GM23248 (cell line): ENCODE data around the gene POLD3. TPM values are rescaled to one million over a fixed set of nuclear protein-coding genes. Genes with fewer than 3 reads are reported as not detected.

Experiments used
- DNase-seq: peaks from one replicate; pipeline ENCODE4 v3.0.0-alpha.2; 2015
- H2AFZ ChIP-seq: fragments of 200-600 bp; sonication (generic); 2 replicates; pipeline ENCODE4 v1.6.1; 2016; ENCODE audit warnings: antibody characterized with exemption
- H3F3A ChIP-seq: fragments of 200-600 bp; sonication (generic); 2 replicates; pipeline ENCODE4 v1.6.1; 2016; ENCODE audit warnings: mild to moderate bottlenecking, antibody characterized with exemption, mixed run types; ENCODE audit not compliant: insufficient read depth
- H3K27ac ChIP-seq: fragments of 200-600 bp; sonication (generic); 2 replicates; pipeline ENCODE4 v1.5.1; 2016; ENCODE audit warnings: mild to moderate bottlenecking
- H3K27me3 ChIP-seq: fragments of 200-600 bp; sonication (generic); replicated peaks from 2 replicates; pipeline ENCODE4 v1.6.1; 2016; ENCODE audit warnings: mild to moderate bottlenecking; ENCODE audit not compliant: insufficient read depth
- H3K36me3 ChIP-seq: fragments of 200-600 bp; sonication (generic); 2 replicates; pipeline ENCODE4 v1.6.1; 2016; ENCODE audit warnings: low read depth, mild to moderate bottlenecking
- H3K4me1 ChIP-seq: fragments of 200-600 bp; sonication (generic); 2 replicates; pipeline ENCODE4 v1.6.1; 2016; ENCODE audit warnings: mild to moderate bottlenecking; ENCODE audit not compliant: insufficient read depth
- H3K4me2 ChIP-seq: fragments of 200-600 bp; sonication (generic); one replicate; pipeline ENCODE4 v1.6.1; 2016; ENCODE audit warnings: mild to moderate bottlenecking; ENCODE audit not compliant: unreplicated experiment
- H3K4me3 ChIP-seq: fragments of 200-600 bp; sonication (generic); 2 replicates; pipeline ENCODE4 v1.5.1; 2016; ENCODE audit warnings: mild to moderate bottlenecking
- H3K79me2 ChIP-seq: fragments of 200-600 bp; sonication (generic); 2 replicates; pipeline ENCODE4 v1.6.1; 2016; ENCODE audit warnings: mild to moderate bottlenecking; ENCODE audit not compliant: insufficient read depth
- H3K9ac ChIP-seq: fragments of 200-600 bp; sonication (generic); 2 replicates; pipeline ENCODE4 v1.6.1; 2016; ENCODE audit warnings: mild to moderate bottlenecking
- H3K9me2 ChIP-seq: fragments of 200-600 bp; sonication (generic); 2 replicates; pipeline ENCODE4 v1.6.1; 2016; ENCODE audit warnings: mixed run types, mild to moderate bottlenecking, moderate library complexity; ENCODE audit not compliant: insufficient read depth
- H3K9me3 ChIP-seq: fragments of 200-600 bp; sonication (generic); one replicate; pipeline ENCODE4 v1.6.1; 2017; ENCODE audit warnings: low read depth
- H4K20me1 ChIP-seq: fragments of 200-600 bp; sonication (generic); 2 replicates; pipeline ENCODE4 v1.6.0; 2016; ENCODE audit not compliant: insufficient read depth
- EZH2 ChIP-seq: fragments of 200-600 bp; sonication (generic); IDR thresholded peaks from 2 replicates; pipeline ENCODE4 v1.6.1; 2018; ENCODE audit warnings: antibody characterized with exemption, mild to moderate bottlenecking; ENCODE audit not compliant: insufficient read depth, poor library complexity, severe bottlenecking
- EZH2phosphoT487 ChIP-seq: fragments of 200-600 bp; sonication (generic); IDR thresholded peaks from 2 replicates; pipeline ENCODE4 v1.6.1; 2018; ENCODE audit warnings: antibody characterized with exemption, moderate library complexity, mild to moderate bottlenecking, low read depth; ENCODE audit not compliant: insufficient read depth
- WGBS, 2 experiments: methylation state at CpG; one replicate each; pipeline ENCODE4 v1.1.6; 2015 to 2017; ENCODE audit warnings: low lambda C conversion rate in 2 of 2, low coverage in 1 of 2; ENCODE audit errors: missing lambda C conversion rate in 2 of 2; 5-methylcytosine and 5-hydroxymethylcytosine counted together
- in situ Hi-C: fragments of 300-500 bp; cut with MboI; formaldehyde crosslinking; loops from 2 replicates; pipeline ENCODE4 v1.15.0; 2020
- polyA plus RNA-seq: library from polyadenylated mRNA; unstranded; fragments of >200 nt; fragmentation: Nextera tagmentation; extraction: Ambion mirVana; gene quantifications from 2 replicates; pipeline ENCODE4 v1.2.1, GENCODE V29; 2016
- total RNA-seq: library from RNA; depleted of rRNA; stranded (reverse); fragments of >200 nt; shearing (Covaris generic); gene quantifications from 2 replicates; pipeline ENCODE4 v1.2.3, GENCODE V29; 2014; rRNA removed

The POLD3 gene
- total RNA-seq: 8.4 and 10.4 TPM in 2 replicates
- 15.8 and 16.5 TPM in 2 replicates for polyA plus RNA-seq

- Histone ChIP-seq H3K9ac (peak within 1 kb of the TSS; percentile 91), H3F3A (no peaks in the 10 kb centered on the region), H3K79me2 (peaks cover 45% of the 10 kb centered on the region), H3K9me2 (no peaks in the 10 kb centered on the region), H3K4me2 (peak within 1 kb of the TSS; percentile 94), H3K27ac (peak within 1 kb of the TSS; percentile 71), H3K27me3 (no peaks in the 10 kb centered on the region; the same call in 1 of the 2 replicates), H2AFZ (peak within 1 kb of the TSS; percentile 96), H3K9me3 (no peaks in the 10 kb centered on the region), H3K4me3 (peak within 1 kb of the TSS; percentile 92), H3K36me3 (0 out of 2 replicates have a peak, but pooled peaks cover 5% of the 10 kb centered on the region), H4K20me1 (no peaks in the 10 kb centered on the region), H3K4me1 (peaks cover 7% of the 10 kb centered on the region; the same call in 1 of the 2 replicates)
- TF ChIP-seq EZH2phosphoT487 (no peak), EZH2 (no peak)
- in situ Hi-C loops: no loop called here
- whole genome bisulfite sequencing, 2 experiments: 1% methylated on average over 63 of the region's 63 CpGs
- DNase-seq: peak; percentile 95
Observed at GRCh38 chr11:74592441-74593362, at the start of gene POLD3. Gene POLD3, plus strand, starts transcription at chr11:74592582. Its CDS starts 77 bp downstream, at chr11:74592659.

- no peaks in the 10 kb centered on the region for H4K20me1 ChIP-seq
- peaks cover 25% of the 10 kb centered on the region for H3K27me3 ChIP-seq
- no peak for DNase-seq
- H3F3A ChIP-seq: no peaks in the 10 kb centered on the region
- WGBS, 2 experiments: 65 to 66% methylated on average over 2 of the region's 2 CpGs
- no peak overlapping the region for H3K4me2 ChIP-seq
- TF ChIP-seq EZH2: no peak
- TF ChIP-seq EZH2phosphoT487: no peak
- no peaks in the 10 kb centered on the region for H3K9me2 ChIP-seq
- no peaks in the 10 kb centered on the region for H3K9me3 ChIP-seq
- H3K4me3 ChIP-seq: no peak overlapping the region
- no peak overlapping the region for H3K27ac ChIP-seq
- in situ Hi-C loops: no loop called here
- H3K36me3 ChIP-seq: no peaks in the 10 kb centered on the region
- H3K9ac ChIP-seq: no peak overlapping the region
- no peaks in the 10 kb centered on the region for H3K79me2 ChIP-seq
- no peak overlapping the region for H2AFZ ChIP-seq
- no peaks in the 10 kb centered on the region for H3K4me1 ChIP-seq
Observed at GRCh38 chr11:74543991-74544390, 48.4 kb upstream of the POLD3 start.

- Histone ChIP-seq H3K79me2 (no peaks in the 10 kb centered on the region), H3K36me3 (no peaks in the 10 kb centered on the region), H3F3A (no peaks in the 10 kb centered on the region), H4K20me1 (no peaks in the 10 kb centered on the region; the same call in 1 of the 2 replicates), H3K27ac (no peak overlapping the region), H2AFZ (no peak overlapping the region), H3K4me3 (no peak overlapping the region), H3K4me2 (no peak overlapping the region), H3K9me3 (no peaks in the 10 kb centered on the region), H3K9ac (no peak overlapping the region), H3K27me3 (peaks cover 39% of the 10 kb centered on the region), H3K9me2 (no peaks in the 10 kb centered on the region), H3K4me1 (no peaks in the 10 kb centered on the region)
- in situ Hi-C loops: no loop called here
- TF ChIP-seq EZH2 (no peak), EZH2phosphoT487 (no peak)
- no peak for DNase-seq
- WGBS, 2 experiments: 54 to 57% methylated on average over 5 of the region's 5 CpGs
Observed at GRCh38 chr11:74546752-74547151, 45.6 kb upstream of the POLD3 start.

- in situ Hi-C loops: loop anchor here (10.0 kb wide), 1 partner anchor 306 kb away; no protein-coding TSS in a partner anchor
- TF ChIP-seq EZH2 (no peak), EZH2phosphoT487 (no peak)
Observed at GRCh38 chr11:74550991-74551753, 41.2 kb upstream of the POLD3 start.

More at GRCh38 chr11:74550991-74551753, 41.2 kb upstream of the POLD3 start:
- H3K27me3 ChIP-seq: peaks cover 28% of the 10 kb centered on the region
- no peaks in the 10 kb centered on the region for H3K36me3 ChIP-seq
- H3K9me3 ChIP-seq: no peaks in the 10 kb centered on the region
- WGBS, 2 experiments: 22 to 25% methylated on average over 4 of the region's 4 CpGs
- no peak for DNase-seq
- H3K27ac ChIP-seq: no peak overlapping the region
- H3F3A ChIP-seq: no peaks in the 10 kb centered on the region; the same call in 1 of the 2 replicates
- no peaks in the 10 kb centered on the region for H3K9me2 ChIP-seq
- H3K4me1 ChIP-seq: no peaks in the 10 kb centered on the region
- H2AFZ ChIP-seq: no peak overlapping the region
- no peak overlapping the region for H3K4me3 ChIP-seq
- no peaks in the 10 kb centered on the region; the same call in 1 of the 2 replicates for H4K20me1 ChIP-seq
- H3K9ac ChIP-seq: no peak overlapping the region
- H3K79me2 ChIP-seq: no peaks in the 10 kb centered on the region
- no peak overlapping the region for H3K4me2 ChIP-seq
